ENCODE measurements around the gene LPP.
"Not testable (repeated sequence)": the region's sequence is repeated elsewhere in the genome, so short reads cannot be mapped to it uniquely, and the experiment has no call there.

The LPP gene

GRCh38 chr3:188613721-188614120 is 459.8 kb downstream of the LPP start:
- FAIRE-seq = not testable (repeated sequence)

- no peak for FAIRE-seq
Measured at GRCh38 chr3:188617270-188617669, 463.3 kb downstream of the LPP start.

GRCh38 chr3:188617988-188618701 is 464.2 kb downstream of the LPP start:
- no peak for FAIRE-seq

GRCh38 chr3:188620752-188621151 is 466.8 kb downstream of the LPP start:
- no peak for FAIRE-seq

GRCh38 chr3:188624384-188624783 is 470.4 kb downstream of the LPP start:
- FAIRE-seq = no peak

GRCh38 chr3:188624828-188625227 is 470.9 kb downstream of the LPP start:
- no peak for FAIRE-seq

GRCh38 chr3:188627652-188628051 is 473.7 kb downstream of the LPP start:
- FAIRE-seq = peak; percentile 97

- peak; percentile 41 for FAIRE-seq
Measured at GRCh38 chr3:188631291-188632010, 477.5 kb downstream of the LPP start.

- FAIRE-seq = no peak
Measured at GRCh38 chr3:188633206-188633605, 479.2 kb downstream of the LPP start.

- no peak for FAIRE-seq
Measured at GRCh38 chr3:188634285-188634684, 480.3 kb downstream of the LPP start.

GRCh38 chr3:188635258-188636042 is 481.5 kb downstream of the LPP start:
- FAIRE-seq = no peak

GRCh38 chr3:188636292-188636691 is 482.3 kb downstream of the LPP start:
- not testable (repeated sequence) for FAIRE-seq

- no peak for FAIRE-seq
Measured at GRCh38 chr3:188641076-188641475, 487.1 kb downstream of the LPP start.

GRCh38 chr3:188643736-188644135 is 489.8 kb downstream of the LPP start:
- FAIRE-seq = no peak

- FAIRE-seq = no peak
Measured at GRCh38 chr3:188646592-188646991, 492.6 kb downstream of the LPP start.

GRCh38 chr3:188647237-188647636 is 493.3 kb downstream of the LPP start:
- FAIRE-seq = no peak

- no peak for FAIRE-seq
Measured at GRCh38 chr3:188649521-188649920, 495.6 kb downstream of the LPP start.

- FAIRE-seq = no peak
Measured at GRCh38 chr3:188656196-188656982, 502.4 kb downstream of the LPP start.

GRCh38 chr3:188658606-188659005 is 504.6 kb downstream of the LPP start:
- no peak for FAIRE-seq

- FAIRE-seq = no peak
Measured at GRCh38 chr3:188659449-188660090, 505.6 kb downstream of the LPP start.

- FAIRE-seq = no peak
Measured at GRCh38 chr3:188660415-188660814, 506.5 kb downstream of the LPP start.

- FAIRE-seq = peak; percentile 74
Measured at GRCh38 chr3:188661806-188662205, 507.8 kb downstream of the LPP start.
